ENCODE measurements around the gene HSDL2.

GRCh38 chr9:112506571-112506970 is 126.7 kb downstream of the HSDL2 start:
- no peak for TF ChIP-seq EZH2 (IDR thresholded peaks at IDR 0.05)
- no peak for TF ChIP-seq POLR2AphosphoS5 (IDR thresholded peaks at IDR 0.05; ENCODE audit: borderline replicate concordance, low read depth, low read length)
- no peak for TF ChIP-seq FOXP2 (optimal IDR thresholded peaks at IDR 0.05; ENCODE audit: control extremely low read depth, extremely low read length, insufficient read depth)

All from SK-N-MC (cell line).